ENCODE results near the gene TNFRSF17. TPM values are rescaled to one million over a fixed set of nuclear protein-coding genes. Genes with fewer than 3 reads are reported as not detected.
"Not testable (repeated sequence)": the region's sequence is repeated elsewhere in the genome, so short reads cannot be mapped to it uniquely, and the experiment has no call there.

The TNFRSF17 gene
- not detected for total RNA-seq

- TF ChIP-seq EP300 (IDR thresholded peaks at IDR 0.05) (no peak), POLR2A (IDR thresholded peaks at IDR 0.05) (no peak)
- TF ChIP-seq, protein P1, sequence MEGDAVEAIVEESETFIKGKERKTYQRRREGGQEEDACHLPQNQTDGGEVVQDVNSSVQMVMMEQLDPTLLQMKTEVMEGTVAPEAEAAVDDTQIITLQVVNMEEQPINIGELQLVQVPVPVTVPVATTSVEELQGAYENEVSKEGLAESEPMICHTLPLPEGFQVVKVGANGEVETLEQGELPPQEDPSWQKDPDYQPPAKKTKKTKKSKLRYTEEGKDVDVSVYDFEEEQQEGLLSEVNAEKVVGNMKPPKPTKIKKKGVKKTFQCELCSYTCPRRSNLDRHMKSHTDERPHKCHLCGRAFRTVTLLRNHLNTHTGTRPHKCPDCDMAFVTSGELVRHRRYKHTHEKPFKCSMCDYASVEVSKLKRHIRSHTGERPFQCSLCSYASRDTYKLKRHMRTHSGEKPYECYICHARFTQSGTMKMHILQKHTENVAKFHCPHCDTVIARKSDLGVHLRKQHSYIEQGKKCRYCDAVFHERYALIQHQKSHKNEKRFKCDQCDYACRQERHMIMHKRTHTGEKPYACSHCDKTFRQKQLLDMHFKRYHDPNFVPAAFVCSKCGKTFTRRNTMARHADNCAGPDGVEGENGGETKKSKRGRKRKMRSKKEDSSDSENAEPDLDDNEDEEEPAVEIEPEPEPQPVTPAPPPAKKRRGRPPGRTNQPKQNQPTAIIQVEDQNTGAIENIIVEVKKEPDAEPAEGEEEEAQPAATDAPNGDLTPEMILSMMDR (IDR thresholded peaks at IDR 0.05) = no peak
Observed at GRCh38 chr16:11964761-11965551, at the start of gene TNFRSF17. TNFRSF17 (plus strand) TSS chr16:11965210; CDS start chr16:11965325, 115 bp downstream.

GRCh38 chr16:11915644-11916523, 49.1 kb upstream of the TNFRSF17 start, which contains the start of gene GSPT1:
GSPT1 (minus strand) TSS chr16:11915956; CDS start chr16:11915720, 236 bp downstream.
- H3K4me1 ChIP-seq = peaks cover 0 to 41% (median 16%) of the 10 kb centered on the region in 4 donors
- H3K36me3 ChIP-seq = no peaks in the 10 kb centered on the region
- no peaks in the 10 kb centered on the region for H3K27me3 ChIP-seq
- WGBS, 2 donors = 1% methylated on average over 31 to 61 of the region's 84 CpGs
- peak; percentile 98 for DNase-seq (ENCODE audit: low spot score in 2 of 2)
- no peaks in the 10 kb centered on the region for H3K9me3 ChIP-seq
- H3K4me3 ChIP-seq = peak within 1 kb of the TSS; percentile 83 to 87 (median 86)
- TF ChIP-seq POLR2A (IDR thresholded peaks at IDR 0.05) (peak; percentile 30 to 83), EP300 (IDR thresholded peaks at IDR 0.05) (peak; percentile 97)
- TF ChIP-seq, protein P1 (IDR thresholded peaks at IDR 0.05) = peak in 3 of 5 experiments; percentile 22 to 87 (median 83)
- H3K27ac ChIP-seq = peak within 1 kb of the TSS; percentile 67 to 95 (median 93)

More at GRCh38 chr16:11964761-11965551, at the start of gene TNFRSF17:
- Histone ChIP-seq H3K27ac (peak within 1 kb of the TSS in 1 of 4 donors; percentile 45), H3K27me3 (no peaks in the 10 kb centered on the region), H3K9me3 (no peaks in the 10 kb centered on the region), H3K4me1 (peaks cover 0 to 5% (median 0%) of the 10 kb centered on the region in 4 donors), H3K4me3 (no peak within 1 kb of the TSS), H3K36me3 (no peaks in the 10 kb centered on the region)
- no peak for DNase-seq (ENCODE audit: low spot score in 2 of 2)
- 48 to 58% methylated on average over 9 of the region's 9 CpGs for WGBS, 2 donors

DNA sequence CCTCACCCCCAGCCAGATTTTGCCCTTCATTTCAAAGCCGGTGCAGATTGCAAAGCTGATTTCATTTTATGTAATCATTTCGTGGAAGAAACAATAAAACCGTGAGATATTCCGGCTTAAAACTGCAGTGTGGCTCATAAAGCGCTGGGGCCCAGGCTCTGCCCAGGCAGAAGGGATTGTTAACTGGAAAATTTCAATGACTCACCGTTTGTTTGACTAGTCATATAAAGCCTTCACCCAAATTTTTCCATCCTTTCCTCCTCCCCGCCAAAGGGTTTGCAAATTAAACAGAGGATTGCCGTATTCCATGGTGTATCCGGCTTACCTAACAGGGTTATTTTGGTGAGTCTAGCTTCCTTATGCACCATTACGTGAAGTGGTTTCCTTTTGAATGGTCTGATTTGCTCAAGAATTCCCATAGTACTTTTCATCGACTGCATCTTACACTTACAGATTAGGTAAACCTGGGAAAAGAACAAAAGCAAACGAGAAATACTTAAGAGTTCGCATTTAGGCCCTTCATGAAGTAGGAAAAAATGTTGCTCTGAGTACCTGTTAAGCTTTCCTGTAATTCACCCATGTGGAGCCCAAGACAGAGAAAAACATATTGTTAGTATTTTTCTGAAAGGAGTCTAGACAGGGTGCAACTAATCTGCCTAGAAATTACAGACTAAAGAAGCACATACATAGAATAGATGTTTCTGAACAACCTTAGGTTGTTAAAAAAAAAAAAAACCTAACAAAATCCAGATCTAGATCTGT, 48.3 kb upstream of the TNFRSF17 start:
- H3K4me3 ChIP-seq = peak overlapping the region; percentile 39 to 87 (median 84)
- no peaks in the 10 kb centered on the region for H3K9me3 ChIP-seq
- no peak for DNase-seq (ENCODE audit: low spot score in 2 of 2)
- TF ChIP-seq, protein P1 (IDR thresholded peaks at IDR 0.05) = no peak
- no peak for TF ChIP-seq POLR2A (IDR thresholded peaks at IDR 0.05)
- no peak for TF ChIP-seq EP300 (IDR thresholded peaks at IDR 0.05)
- H3K27ac ChIP-seq = peak overlapping the region; percentile 42 to 95 (median 80)
- H3K4me1 ChIP-seq = peaks cover 0 to 34% (median 14%) of the 10 kb centered on the region in 4 donors
- WGBS, 2 donors = 59 to 64% methylated on average over 13 of the region's 13 CpGs
- H3K36me3 ChIP-seq = no peaks in the 10 kb centered on the region
- H3K27me3 ChIP-seq = no peaks in the 10 kb centered on the region

DNA sequence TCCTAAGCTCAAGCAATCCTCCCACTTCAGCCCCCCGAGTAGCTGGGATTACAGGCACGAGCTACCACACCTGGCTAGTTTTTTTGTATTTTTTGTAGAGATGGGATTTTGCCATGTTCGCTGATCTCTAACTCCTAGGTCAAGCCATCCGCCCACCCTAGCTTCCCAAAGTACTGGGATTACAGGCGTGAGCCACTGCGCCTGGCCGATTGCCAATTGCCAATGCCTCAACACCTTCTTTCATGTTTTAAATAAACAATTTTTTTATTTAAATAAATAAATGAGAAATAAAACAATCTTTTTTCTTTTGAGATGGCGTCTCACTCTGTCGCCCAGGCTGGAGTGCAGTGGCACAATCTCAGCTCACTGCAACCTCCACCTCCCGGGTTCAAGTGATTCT, 41.0 kb upstream of the TNFRSF17 start:
- H3K9me3 ChIP-seq; H3K4me1 ChIP-seq; H3K36me3 ChIP-seq; H3K4me3 ChIP-seq; H3K27ac ChIP-seq; H3K27me3 ChIP-seq; DNase-seq (ENCODE audit: low spot score in 2 of 2): not testable (repeated sequence)
- 75 to 81% methylated on average over 10 of the region's 10 CpGs for WGBS, 2 donors

DNA sequence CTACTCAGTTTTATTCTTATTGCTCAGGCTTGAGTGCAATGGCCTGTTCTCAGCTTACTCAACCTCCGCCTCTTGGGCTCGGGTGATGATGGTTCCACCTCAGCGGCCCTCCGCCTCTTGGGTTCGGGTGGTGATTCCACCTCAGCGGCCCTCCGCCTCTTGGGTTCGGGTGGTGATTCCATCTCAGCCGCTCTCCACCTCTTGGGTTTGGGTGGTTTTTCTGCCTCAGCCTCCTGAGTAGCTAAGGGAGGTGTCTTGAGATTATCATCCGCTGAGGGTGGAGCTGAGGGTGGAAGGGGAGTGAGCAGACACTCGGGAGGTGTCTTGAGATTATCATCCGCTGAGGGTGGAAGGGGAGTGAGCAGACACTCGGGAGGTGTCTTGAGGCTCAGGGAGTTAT, 37.7 kb upstream of the TNFRSF17 start:
- H3K9me3 ChIP-seq, H3K27me3 ChIP-seq: not testable (repeated sequence)
- WGBS, 2 donors = 79 to 85% methylated on average over 13 of the region's 13 CpGs

DNA sequence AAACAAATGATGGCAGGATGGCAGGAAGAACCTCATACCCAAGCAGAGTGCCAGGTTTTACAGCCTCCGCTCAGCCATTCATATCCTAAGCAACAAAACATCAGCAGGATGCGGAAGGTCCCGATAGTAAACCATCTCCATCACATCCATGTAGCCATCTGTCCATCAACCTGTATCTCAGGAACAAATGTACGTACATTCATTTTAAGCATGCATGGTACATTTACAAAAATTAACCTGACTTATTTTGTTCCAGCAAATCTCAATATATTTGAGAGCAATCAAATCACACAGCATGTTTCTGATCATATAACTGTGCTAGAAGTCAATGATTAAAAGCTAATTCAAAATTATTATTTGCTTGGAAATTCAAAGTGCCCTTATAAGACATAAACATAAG, 23.1 kb upstream of the TNFRSF17 start, which contains the start of gene NPIPB2:
Gene NPIPB2, minus strand, starts transcription at position 101 of the 400 bp plus-strand sequence. Its CDS starts 0 bp downstream, at position 101.
- not testable (repeated sequence) for H3K36me3 ChIP-seq; H3K4me3 ChIP-seq; DNase-seq (ENCODE audit: low spot score in 2 of 2); H3K27ac ChIP-seq; H3K9me3 ChIP-seq; H3K27me3 ChIP-seq; H3K4me1 ChIP-seq
- 92% methylated on average over 2 of the region's 4 CpGs; no CpG with 5 or more reads in 1 of the 2 donors for WGBS, 2 donors

More for the DNA sequence above, 37.7 kb upstream of the TNFRSF17 start:
- not testable (repeated sequence) for H3K27ac ChIP-seq; DNase-seq (ENCODE audit: low spot score in 2 of 2); H3K36me3 ChIP-seq; H3K4me3 ChIP-seq; H3K4me1 ChIP-seq

Measured in tibial nerve (tissue), 4 donors.